ENCODE measurements around the gene GALNT6.
A peak's percentile ranks its signal among the peaks of the same experiment; 100 is the strongest.

The GALNT6 gene

DNA sequence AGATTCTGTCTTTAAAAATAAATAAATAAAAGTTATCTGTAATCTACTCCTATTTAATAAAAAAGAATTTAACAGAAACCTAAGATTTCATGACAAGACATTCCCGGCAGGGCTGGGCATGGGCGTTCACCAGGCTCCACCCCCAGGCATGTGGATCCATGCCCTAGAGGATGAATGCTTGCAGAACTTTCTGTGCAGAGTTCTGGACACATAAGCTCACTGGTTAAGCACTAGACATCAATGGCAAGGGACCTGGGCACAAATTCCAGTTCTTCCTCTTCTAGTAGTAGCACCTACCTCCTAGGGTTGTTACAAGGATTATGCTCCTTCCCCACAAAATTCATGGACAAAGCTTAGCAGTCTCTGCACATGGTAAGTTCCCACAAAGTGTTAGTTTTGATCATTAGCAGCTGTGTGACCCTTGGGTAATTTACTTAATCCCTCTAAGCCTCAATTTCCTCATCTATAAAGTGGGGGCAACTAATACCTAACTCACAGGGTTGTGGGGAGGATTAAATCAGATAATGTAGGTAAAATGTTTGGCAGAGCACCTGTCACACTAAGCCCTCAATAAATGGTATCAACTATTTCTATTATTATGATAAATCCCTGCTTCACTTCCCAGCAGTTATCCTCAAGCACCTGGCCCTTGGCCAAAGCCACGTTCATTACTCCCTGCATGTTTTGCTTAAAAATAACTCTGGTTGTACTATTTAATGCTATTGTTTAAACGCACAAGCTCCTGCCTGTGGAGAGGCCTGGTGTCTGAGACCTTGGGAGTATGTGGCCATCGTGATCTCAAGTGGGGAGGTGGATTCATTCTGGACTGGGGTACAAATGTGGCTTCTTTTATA lies 9.8 kb downstream of the GALNT6 start:
- DNase-seq (ENCODE audit: low spot score) = no peak

DNA sequence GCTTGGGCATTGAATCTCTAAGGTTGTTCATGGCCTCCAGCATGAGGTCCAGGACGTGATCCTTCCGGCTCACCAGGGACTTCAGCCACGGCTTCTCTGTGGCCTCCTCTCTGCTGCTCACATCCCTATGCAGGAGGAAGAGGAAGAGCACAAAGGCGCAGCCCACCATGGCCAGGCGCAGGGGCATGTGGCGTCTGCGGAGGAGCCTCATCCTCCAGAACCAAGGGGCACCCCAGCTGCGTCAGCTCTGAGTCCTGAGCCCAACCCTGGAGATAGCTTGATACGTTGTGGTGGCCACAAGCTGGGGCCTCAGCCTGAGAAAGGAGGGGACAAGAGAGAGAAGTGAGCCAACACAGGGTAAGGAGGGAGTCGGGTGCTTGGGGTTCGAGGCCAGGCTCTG lies 11.6 kb downstream of the GALNT6 start:
- DNase-seq (ENCODE audit: low spot score) = no peak

DNA sequence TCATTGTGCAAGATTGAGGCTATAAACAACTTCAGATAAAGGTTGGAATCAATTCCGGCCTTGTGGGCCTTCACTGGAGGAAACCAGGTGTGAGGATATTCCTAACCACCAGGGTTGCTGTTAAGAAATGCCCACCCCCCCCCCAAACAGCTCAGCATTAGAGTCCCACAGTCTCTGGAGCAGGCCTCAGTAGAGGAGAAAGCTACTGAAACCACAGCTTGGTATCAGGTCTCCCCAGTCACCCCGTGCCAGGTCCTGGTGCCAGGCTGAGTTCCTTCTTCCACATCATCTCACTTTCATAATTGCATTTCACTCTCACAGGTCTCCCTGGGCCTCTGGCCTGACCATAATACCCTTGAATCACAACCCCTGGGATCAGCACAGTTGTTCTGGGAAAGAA lies 12.5 kb downstream of the GALNT6 start:
- no peak for DNase-seq (ENCODE audit: low spot score)

DNA sequence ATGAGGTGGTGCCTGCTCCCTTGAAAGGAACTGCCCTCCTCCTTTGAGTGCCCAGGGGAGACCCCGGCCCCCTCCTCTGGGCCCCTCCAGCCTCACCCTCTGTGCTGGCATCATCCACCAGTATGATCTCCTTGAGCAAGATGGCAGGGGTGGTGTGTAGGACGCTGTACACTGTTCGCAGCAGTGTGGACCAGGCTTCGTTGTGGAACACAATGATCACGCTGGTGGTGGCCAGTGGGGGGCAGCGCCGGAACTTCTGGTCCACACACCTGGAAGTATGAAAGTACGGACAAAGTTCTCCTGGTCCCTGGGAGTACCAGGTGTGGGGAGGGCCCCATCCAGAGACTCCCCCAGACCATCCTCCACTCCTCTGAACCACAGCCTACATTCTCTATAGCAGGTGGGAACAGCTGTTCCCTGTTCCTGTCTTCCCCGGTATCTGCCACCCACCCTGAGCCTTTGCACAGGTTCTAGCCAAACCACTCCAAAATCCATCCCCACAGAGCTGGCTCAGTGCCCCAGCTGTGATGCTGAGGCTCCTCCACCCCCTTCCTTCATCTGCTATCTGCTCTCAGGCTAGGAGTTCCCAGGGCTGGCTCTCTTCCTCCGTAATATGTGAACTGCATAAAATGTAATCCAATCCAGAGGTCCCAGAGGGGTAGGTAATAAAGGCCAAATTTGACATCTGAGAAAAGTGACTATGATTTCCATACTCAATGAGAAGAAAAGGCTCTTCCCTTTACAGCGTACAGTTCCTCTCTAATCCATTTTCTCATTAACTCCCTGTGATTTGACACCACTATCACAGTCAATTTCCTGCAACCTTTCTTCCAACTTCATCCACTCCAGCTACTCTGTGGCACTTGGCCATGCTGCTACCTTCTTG lies 13.9 kb downstream of the GALNT6 start:
- no peak for DNase-seq (ENCODE audit: low spot score)

DNA sequence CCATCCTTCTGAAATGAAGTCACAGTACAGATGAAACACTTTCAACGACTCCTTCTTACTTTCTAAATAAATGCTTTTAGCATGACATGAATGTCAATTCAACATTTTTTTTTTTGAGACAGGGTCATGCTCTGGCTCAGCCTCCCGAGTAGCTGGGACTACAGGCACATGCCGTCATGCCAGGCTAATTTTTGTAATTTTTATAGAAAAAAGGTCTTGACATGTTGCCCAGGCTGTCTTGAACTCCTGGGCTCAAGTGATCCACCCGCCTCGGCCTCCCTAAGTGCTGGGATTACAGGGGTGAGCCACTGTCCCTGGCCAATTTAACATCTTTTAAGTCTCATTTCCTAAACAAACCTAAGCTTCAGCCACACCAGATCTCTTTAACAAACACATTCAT lies 16.4 kb downstream of the GALNT6 start:
- no peak for DNase-seq (ENCODE audit: low spot score)

DNA sequence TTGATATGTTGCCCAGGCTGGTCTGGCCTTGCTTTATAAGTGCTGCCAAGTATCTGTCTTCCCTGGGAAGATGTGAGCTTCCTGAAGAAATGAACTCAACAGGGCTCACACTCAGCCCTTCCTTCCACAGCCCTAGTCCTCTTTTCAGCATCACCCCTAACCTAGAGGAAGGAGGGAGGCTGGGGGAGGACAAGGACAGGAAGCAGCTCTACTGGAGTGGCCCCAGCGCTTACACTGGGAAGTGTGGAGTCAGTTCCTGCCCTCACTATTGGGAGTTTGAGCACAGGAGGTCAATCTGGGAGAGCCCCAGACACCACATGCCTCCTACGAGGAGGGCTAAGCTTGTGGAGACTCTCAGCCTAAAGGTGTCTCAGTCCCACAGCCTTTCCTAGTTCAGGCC lies 16.8 kb downstream of the GALNT6 start:
- no peak for DNase-seq (ENCODE audit: low spot score)

DNA sequence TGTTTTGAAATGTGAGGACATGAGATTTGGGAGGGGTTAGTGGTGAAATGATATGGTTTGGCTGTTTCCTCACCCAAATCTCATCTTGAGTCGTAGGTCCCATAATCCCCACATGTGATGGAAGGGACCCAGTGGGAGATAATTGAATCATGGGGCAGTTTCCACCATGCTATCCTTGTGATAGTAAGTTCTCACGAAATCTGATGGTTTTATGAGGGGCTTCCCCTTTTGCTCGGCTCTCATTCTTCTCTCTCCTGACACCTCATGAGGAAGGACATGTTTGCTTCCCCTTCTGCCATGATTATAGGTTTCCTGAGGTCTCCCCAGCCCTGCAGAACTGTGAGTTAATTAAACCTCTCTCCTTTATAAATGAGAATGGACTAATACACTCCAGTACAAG lies 18.0 kb downstream of the GALNT6 start:
- no peak for DNase-seq (ENCODE audit: low spot score)

DNA sequence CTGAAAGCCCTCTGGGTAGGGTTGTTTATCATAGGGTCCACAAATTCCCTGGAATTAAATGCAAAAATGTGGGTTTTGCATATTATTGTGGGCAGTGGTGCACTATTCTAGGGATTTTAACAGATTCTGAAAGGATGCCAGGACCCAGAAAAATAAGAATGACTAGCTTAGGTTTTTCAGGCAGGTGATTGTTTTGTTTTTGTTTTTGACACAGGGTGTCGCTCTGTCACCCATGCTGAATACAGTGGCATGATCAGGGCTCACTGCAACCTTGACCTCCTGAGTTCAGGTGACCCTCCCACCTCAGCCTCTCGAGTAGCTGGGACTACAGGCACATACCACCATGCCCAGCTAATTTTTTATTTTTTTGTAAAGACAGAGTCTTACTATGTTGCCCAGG lies 19.2 kb downstream of the GALNT6 start:
- DNase-seq (ENCODE audit: low spot score) = no peak

DNA sequence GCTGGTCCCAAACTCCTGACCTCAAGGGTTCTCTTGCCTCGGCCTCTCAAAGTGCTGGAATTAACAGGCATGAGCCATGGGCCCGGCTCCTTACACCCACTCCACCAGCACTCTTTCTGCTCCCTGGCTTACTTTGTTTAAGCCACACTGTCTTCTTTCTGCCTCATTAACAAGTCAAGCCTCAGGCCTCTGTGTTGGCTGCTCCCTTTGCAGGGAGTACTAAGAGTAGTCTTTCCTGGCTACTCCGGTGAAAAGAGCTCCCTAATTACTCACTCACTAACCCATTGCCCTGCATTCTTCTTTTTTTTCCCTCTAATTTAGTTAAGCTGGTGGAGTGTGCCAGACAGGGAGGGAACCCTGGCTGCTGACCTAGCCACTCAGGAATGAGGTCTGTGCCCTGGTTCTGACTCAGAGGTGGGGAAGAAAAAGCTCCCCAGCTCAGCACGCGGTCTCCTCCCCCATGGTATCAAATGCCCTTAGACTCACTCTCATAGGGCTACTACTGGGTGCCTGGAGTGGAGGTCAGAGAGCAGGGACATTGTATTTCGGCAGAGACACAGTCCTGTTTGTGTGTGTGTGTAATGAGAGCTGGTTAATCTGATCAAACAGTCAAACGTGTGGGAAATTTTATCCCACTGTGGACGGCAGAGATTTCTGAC lies 19.8 kb downstream of the GALNT6 start:
- DNase-seq (ENCODE audit: low spot score) = peak; percentile 92

DNA sequence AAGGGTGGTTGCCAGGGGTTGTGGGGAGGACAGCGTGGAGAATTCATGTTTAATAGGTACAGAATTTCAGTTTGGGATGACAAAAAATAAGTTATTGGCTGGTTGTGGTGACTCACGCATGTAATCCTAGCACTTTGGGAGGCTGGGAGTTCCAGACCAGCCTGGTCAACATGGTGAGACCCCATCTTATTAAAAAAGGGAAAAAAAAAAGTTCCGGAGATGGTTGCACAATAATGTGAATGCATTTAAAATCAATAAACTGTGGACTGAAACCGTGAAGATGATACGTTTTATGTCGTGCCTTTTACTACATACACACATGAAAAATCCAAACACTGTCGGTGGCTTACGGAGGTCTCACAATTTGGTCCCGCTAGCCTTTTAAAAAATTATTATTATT lies 20.5 kb downstream of the GALNT6 start:
- DNase-seq (ENCODE audit: low spot score) = no peak

DNA sequence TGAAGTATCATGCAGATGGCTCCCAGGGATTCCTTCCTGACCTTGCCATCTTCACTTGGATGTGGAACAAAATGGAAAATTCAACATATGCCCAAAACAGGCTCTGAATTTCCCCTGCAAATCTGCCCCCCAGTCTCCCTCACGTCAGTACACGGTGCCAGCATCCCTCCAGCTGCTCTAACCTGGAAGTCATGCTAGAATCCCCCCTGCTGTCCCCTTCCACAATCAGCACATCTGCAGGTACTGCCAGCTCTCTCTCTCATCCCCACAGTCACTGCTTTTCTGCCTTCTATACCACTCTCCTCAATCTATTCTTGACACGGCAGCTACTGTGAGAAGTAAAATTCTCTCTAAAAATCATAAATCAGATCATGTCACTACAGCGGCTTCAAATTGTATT lies 21.6 kb downstream of the GALNT6 start:
- no peak for DNase-seq (ENCODE audit: low spot score)

DNA sequence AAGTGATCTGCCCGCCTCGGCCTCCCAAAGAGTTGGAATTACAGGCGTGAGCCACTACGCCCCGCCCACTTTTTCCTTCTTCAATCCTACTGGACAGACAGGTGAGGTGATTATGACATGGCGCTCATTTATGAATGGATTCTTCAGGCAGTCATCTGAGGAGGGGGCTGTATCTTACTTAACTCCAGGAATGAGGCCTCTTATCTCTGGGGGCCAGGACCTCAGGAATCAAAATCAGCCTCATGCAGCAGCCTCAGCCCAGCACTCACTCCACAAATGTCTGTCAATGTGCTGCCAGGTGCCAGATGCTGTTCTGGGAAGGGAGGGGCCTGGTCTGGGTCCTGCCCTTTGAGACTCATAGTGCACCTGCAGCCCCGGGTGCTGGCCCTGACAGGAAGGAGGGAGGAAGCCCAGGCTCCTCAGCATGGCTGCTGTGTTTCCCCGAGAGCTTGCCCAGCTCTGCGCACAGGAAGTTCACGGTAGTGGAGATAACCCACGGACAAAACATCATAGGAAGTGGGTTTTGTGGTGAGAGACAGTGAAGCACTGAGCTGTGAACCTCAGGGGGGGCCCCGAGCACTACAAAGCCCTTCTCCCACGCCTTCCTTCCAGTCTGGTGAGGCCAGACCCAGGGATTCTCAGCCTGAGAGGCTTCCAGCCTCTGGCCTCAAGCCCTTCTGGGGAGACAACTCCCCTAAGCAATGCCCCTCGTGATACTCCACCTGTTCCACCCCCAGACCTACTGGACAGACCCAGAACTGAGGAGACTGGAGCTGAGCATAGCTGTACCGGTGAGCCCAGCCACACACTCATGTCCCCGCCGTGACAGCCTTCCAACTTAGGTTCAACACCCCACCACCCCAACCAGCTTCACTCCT lies 22.3 kb downstream of the GALNT6 start:
- DNase-seq (ENCODE audit: low spot score) = peak; percentile 82

DNA sequence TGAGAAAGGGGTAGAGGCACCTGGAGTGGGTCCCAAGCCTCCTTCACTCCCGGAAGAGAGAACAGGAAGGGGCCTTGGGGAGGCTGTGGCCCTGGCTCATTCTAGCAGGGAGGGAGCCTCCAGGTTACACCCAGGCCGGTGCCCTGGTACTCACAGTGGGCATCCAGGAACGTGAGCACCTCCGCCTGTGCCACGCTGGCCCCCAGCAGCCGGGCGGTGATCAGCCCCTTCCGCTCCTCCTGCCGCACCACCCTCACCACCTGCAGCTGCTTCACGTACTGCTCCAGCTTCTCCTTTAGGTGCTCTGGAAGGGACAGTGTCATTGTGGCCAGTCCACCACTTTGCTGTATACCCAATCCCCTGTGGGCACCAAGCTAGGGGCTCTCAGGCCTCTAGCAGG lies 25.9 kb downstream of the GALNT6 start:
- no peak for DNase-seq (ENCODE audit: low spot score)

DNA sequence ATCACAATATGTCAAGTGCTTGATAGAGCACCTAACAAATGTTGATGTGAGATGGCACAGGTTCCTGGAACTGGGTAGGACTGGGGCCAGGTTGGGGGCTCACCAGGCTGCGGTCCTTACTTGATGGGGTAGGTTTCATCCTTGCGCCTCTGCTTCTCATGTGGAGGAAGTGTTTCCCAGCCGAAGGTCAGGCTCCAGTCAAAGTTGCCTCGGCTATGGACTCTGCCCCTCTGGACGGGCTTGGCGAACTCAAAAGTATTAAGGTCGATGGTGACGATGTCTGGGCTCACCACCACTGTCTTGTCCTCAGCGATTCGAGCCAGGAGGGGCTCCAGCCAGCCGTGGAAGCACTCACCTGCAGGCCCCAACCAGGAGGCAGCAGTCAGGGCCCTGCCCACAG lies 27.2 kb downstream of the GALNT6 start:
- DNase-seq (ENCODE audit: low spot score) = no peak

DNA sequence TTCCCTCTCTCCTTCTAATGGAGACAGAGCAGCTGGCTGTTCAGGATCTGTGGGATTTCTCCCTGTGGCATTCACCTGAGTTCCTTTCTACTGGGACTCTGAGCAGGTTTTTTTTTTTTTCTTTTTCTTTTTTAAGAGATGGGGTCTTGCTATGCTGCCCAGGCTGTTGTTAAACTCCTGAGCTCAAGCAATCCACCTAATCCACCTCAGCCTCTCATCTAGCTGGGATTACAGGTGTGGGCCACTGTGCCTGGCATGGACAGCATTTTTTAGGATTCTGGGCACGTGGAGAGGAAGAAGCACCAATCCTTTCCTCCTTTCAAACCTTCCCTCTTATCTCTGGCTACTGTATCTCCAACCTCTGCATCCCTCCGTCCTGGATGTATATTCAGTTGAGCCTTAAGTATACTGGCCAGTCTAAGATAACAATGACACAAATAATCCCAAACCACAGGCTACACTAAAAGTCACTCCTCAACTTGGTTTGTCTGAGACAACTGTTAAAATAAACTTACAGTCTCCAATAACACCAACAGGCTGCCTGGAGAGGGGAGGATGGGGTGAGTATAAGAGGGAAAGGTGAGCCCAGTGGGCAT lies 28.4 kb downstream of the GALNT6 start:
- no peak for DNase-seq (ENCODE audit: low spot score)

DNA sequence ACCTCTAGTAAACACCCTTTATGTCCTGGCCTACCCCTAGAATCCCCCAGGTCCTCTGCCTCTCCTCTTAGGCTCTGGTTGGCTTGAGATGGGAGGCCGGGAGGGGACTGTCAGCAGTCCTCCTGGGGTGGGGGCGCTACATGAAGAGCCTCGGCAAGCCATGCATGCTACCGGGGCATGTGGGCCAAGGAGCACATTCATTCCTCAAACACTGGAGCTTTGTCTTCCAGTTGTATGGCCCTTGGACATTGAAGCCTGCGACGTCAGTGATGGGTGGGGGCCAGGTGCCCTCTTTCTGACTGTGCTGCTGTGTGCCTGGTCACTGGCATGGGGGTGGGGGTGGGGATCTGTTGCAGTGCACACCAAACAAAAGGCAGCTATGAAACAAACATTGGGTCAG lies 28.9 kb downstream of the GALNT6 start:
- DNase-seq (ENCODE audit: low spot score) = no peak

DNA sequence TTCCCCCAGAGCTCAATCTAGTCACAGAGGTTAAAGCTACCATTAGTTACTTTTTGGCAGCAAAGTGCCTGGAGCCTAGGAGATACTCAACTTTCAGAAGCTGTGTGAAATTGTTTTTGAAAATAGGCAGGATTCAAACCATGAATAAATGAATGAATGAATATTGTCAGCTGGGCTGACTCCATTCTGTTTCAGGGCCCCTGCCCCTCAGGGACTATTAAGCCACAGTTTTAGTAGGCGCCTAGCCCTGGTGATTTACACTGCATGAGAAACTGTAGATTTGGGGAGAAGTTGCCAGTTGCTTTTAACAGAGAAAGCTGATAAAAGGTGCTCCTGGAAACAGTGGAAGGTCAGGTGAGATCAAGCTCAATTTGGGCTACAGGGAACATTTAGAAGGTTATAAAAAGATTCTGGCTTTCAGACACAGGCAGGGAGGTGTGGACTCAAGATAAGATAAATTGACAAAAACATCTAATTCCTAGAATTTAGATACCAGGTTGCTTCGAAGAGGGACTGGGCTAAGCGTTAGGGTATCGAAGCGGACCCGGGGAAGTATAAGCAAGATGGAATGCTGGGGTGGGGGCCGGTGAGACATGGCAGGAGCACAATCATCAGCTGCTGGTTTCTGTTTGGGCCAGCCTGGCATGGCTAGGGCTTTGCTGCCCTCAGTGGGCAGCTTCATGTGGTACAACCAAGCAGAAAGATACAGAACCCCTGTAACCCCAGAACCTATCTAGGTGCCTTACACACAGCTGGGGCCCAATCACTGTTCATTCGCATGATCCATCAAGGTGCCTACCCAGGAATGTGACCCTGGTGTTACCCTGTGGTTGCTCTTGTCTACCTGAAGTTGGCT lies 29.8 kb downstream of the GALNT6 start:
- DNase-seq (ENCODE audit: low spot score) = no peak

DNA sequence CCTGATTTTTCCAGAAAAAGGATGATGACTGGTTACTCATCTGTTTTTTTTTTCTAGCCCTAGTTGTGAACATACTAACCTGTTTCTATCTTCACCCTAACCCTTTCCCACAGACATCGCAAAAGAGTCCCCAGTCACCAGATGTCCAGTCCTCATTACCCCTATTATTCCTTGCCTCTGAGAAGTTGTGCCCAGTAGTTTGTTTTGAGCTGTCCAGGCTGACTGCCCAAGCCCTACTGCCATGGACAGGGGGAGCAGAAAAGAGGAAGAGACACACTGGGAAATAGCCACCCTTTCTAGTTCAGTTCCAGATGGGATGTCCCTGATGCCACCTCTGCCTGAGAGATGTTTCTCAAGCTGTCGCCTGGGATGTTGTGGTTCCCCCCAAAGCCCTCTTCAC lies 30.9 kb downstream of the GALNT6 start:
- no peak for DNase-seq (ENCODE audit: low spot score)

DNA sequence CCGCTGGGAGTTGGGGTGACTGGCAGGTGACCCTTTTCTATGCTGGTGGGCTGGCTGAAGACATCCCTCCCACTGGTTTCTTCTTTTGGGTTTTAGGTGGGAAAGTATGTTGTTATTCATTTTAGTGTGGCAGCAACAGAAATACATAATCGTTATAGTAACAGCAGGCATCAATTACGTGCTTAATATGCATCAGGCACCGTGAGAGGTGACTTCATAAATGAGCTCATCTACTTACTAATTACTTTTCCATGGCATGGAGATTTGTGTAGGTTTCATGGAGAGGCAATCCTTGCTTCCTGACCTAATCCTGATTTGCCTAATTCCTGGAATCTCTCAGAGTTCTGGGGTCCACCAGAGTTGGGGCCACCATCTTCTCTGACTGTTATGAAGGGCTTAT lies 31.4 kb downstream of the GALNT6 start:
- no peak for DNase-seq (ENCODE audit: low spot score)

DNA sequence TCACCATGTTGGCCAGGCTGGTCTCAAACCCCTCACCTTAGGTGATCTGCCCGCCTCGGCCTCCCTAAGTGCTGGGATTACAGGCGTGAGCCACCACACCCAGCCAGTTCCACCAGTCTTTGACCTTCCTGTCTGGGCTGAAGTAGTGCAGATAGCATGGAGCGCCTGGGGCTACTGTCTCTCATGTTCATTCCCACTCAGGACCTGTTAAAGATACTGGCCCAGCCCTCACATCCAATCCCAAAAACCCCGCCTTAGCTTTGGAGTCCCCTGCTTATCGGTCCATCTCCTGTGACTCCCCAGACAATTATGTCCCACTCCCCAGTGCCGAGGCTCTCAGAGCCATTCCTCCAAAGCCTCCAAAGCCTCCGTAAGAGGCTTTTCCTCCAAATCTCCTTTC lies 32.7 kb downstream of the GALNT6 start:
- DNase-seq (ENCODE audit: low spot score) = no peak
